Measurements from ENCODE around the gene CS. TPM values are rescaled to one million over a fixed set of nuclear protein-coding genes. Genes with fewer than 3 reads are reported as not detected.
"Not testable (repeated sequence)": the region's sequence is repeated elsewhere in the genome, so short reads cannot be mapped to it uniquely, and the experiment has no call there.

The CS gene
- total RNA-seq, 1 donor from 2014 or later: 91.1 TPM

GRCh38 chr12:56337753-56338251 is 37.7 kb upstream of the CS start:
- Histone ChIP-seq H3K9me3 (ENCODE audit: low read depth) (no peaks in the 10 kb centered on the region), H3K79me2 (ENCODE audit: low read depth) (peaks cover 2% of the 10 kb centered on the region), H4K20me1 (ENCODE audit: low read depth) (no peaks in the 10 kb centered on the region), H3K4me3 (no peak overlapping the region), H3K27ac (no peak overlapping the region), H2AFZ (replicated peaks) (no peak overlapping the region), H3K9ac (no peak overlapping the region), H3K4me1 (peaks cover 27% of the 10 kb centered on the region), H3K4me2 (peak overlapping the region; percentile 32), H3K27me3 (no peaks in the 10 kb centered on the region), H3K36me3 (no peaks in the 10 kb centered on the region), H3F3A (ENCODE audit: low read depth) (peaks cover 42% of the 10 kb centered on the region)
- peaks cover 16% of the 10 kb centered on the region for H3K4me1 Mint-ChIP-seq
- no peak overlapping the region for H3K27ac Mint-ChIP-seq
- H3K4me3 Mint-ChIP-seq: no peak overlapping the region
- TF ChIP-seq EZH2 (IDR thresholded peaks at IDR 0.05) (no peak), EZH2phosphoT487 (IDR thresholded peaks at IDR 0.05) (no peak), CTCF (IDR thresholded peaks at IDR 0.05) (no peak)
- no peaks in the 10 kb centered on the region for H3K9me3 Mint-ChIP-seq
- H3K36me3 Mint-ChIP-seq: no peaks in the 10 kb centered on the region
- DNase-seq (ENCODE audit: low spot score): no peak
- peaks cover 8% of the 10 kb centered on the region for H3K27me3 Mint-ChIP-seq (ENCODE audit: insufficient read depth, low read depth)

GRCh38 chr12:56336361-56337167 is 36.4 kb upstream of the CS start:
- H3K4me1 Mint-ChIP-seq: peaks cover 20% of the 10 kb centered on the region

GRCh38 chr12:56335527-56335926 is 35.4 kb upstream of the CS start:
- H3K4me1 Mint-ChIP-seq: peaks cover 20% of the 10 kb centered on the region
- not testable (repeated sequence) for H3K27ac Mint-ChIP-seq; H3K79me2 ChIP-seq (ENCODE audit: low read depth); H2AFZ ChIP-seq (replicated peaks); H4K20me1 ChIP-seq (ENCODE audit: low read depth); H3K36me3 ChIP-seq; H3K9me3 Mint-ChIP-seq; DNase-seq (ENCODE audit: low spot score); H3K36me3 Mint-ChIP-seq; H3K9me3 ChIP-seq (ENCODE audit: low read depth); H3K4me2 ChIP-seq; H3K4me3 ChIP-seq; H3K9ac ChIP-seq; H3K27ac ChIP-seq; H3K4me3 Mint-ChIP-seq; H3K27me3 ChIP-seq
- peaks cover 42% of the 10 kb centered on the region for H3F3A ChIP-seq (ENCODE audit: low read depth)
- peaks cover 12% of the 10 kb centered on the region for H3K27me3 Mint-ChIP-seq (ENCODE audit: insufficient read depth, low read depth)
- peaks cover 27% of the 10 kb centered on the region for H3K4me1 ChIP-seq

More at GRCh38 chr12:56336361-56337167, 36.4 kb upstream of the CS start:
- Histone ChIP-seq H2AFZ (replicated peaks) (no peak overlapping the region), H3K79me2 (ENCODE audit: low read depth) (peaks cover 9% of the 10 kb centered on the region), H4K20me1 (ENCODE audit: low read depth) (no peaks in the 10 kb centered on the region), H3K27me3 (no peaks in the 10 kb centered on the region), H3K4me1 (peaks cover 27% of the 10 kb centered on the region), H3K9me3 (ENCODE audit: low read depth) (no peaks in the 10 kb centered on the region), H3K9ac (no peak overlapping the region), H3K4me2 (no peak overlapping the region), H3K36me3 (no peaks in the 10 kb centered on the region), H3F3A (ENCODE audit: low read depth) (peaks cover 42% of the 10 kb centered on the region), H3K27ac (no peak overlapping the region), H3K4me3 (no peak overlapping the region)
- H3K27ac Mint-ChIP-seq: no peak overlapping the region
- H3K9me3 Mint-ChIP-seq: no peaks in the 10 kb centered on the region
- H3K36me3 Mint-ChIP-seq: no peaks in the 10 kb centered on the region
- no peak for TF ChIP-seq EZH2 (IDR thresholded peaks at IDR 0.05)
- no peak for TF ChIP-seq EZH2phosphoT487 (IDR thresholded peaks at IDR 0.05)
- TF ChIP-seq CTCF (IDR thresholded peaks at IDR 0.05): no peak
- no peak for DNase-seq (ENCODE audit: low spot score)
- H3K4me3 Mint-ChIP-seq: no peak overlapping the region
- H3K27me3 Mint-ChIP-seq (ENCODE audit: insufficient read depth, low read depth): peaks cover 12% of the 10 kb centered on the region

- no peak for DNase-seq (ENCODE audit: low spot score)
- H3K27ac ChIP-seq: peak overlapping the region; percentile 89
- peak overlapping the region; percentile 69 for H3K4me3 ChIP-seq
- Mint-ChIP-seq H3K27me3 (ENCODE audit: insufficient read depth, low read depth) (peaks cover 13% of the 10 kb centered on the region), H3K4me3 (peak overlapping the region; percentile 94), H3K9me3 (no peaks in the 10 kb centered on the region), H3K4me1 (peaks cover 20% of the 10 kb centered on the region), H3K27ac (peak overlapping the region; percentile 94), H3K36me3 (peaks cover 2% of the 10 kb centered on the region)
- peaks cover 23% of the 10 kb centered on the region for H3K4me1 ChIP-seq
- peak overlapping the region; percentile 99 for H3K4me2 ChIP-seq
- H2AFZ ChIP-seq (replicated peaks): peak overlapping the region; percentile 57
- H3K27me3 ChIP-seq: no peaks in the 10 kb centered on the region
- TF ChIP-seq EZH2phosphoT487 (IDR thresholded peaks at IDR 0.05): no peak
- no peak for TF ChIP-seq EZH2 (IDR thresholded peaks at IDR 0.05)
- no peak for TF ChIP-seq CTCF (IDR thresholded peaks at IDR 0.05)
- H4K20me1 ChIP-seq (ENCODE audit: low read depth): no peaks in the 10 kb centered on the region
- H3K36me3 ChIP-seq: no peaks in the 10 kb centered on the region
- H3K9me3 ChIP-seq (ENCODE audit: low read depth): no peaks in the 10 kb centered on the region
- H3K9ac ChIP-seq: peak overlapping the region; percentile 82
- H3K79me2 ChIP-seq (ENCODE audit: low read depth): peaks cover 9% of the 10 kb centered on the region
- H3F3A ChIP-seq (ENCODE audit: low read depth): peaks cover 41% of the 10 kb centered on the region
These were observed 34.3 kb upstream of the CS start for GRCh38 chr12:56334490-56334793.

Measured in neural progenitor cell (in vitro differentiated cells).